ENCODE measurements around the gene HILPDA. TPM values are rescaled to one million over a fixed set of nuclear protein-coding genes. Genes with fewer than 3 reads are reported as not detected.
"Not testable (repeated sequence)": the region's sequence is repeated elsewhere in the genome, so short reads cannot be mapped to it uniquely, and the experiment has no call there.

HILPDA gene
- total RNA-seq, 1 donor from 2014 or later = 56.9 TPM

- peaks cover 61% of the 10 kb centered on the region for H3K4me1 Mint-ChIP-seq (ENCODE audit: low read depth)
- peaks cover 15% of the 10 kb centered on the region for H3K27me3 Mint-ChIP-seq (ENCODE audit: insufficient read depth)
- peak overlapping the region; percentile 96 for H3K4me3 Mint-ChIP-seq
- DNase-seq (ENCODE audit: low spot score) = no peak
- H3K36me3 Mint-ChIP-seq (ENCODE audit: low read depth) = peaks cover 32% of the 10 kb centered on the region
- H3K27ac Mint-ChIP-seq = peak overlapping the region; percentile 99
- intact Hi-C loops (cut with micrococcal nuclease) = loop anchor here (5.0 to 10.0 kb wide), 8 partner anchors 281 to 1496 kb away; partner anchors contain the start of genes CALU, SND1, STRIP2 and UBE2H
- H3K9me3 Mint-ChIP-seq = no peaks in the 10 kb centered on the region
Observed at GRCh38 chr7:128456255-128456725, 612 bp downstream of the HILPDA start.

- peak overlapping the region; percentile 96 for H3K4me3 Mint-ChIP-seq
- not testable (repeated sequence) for H3K27me3 Mint-ChIP-seq (ENCODE audit: insufficient read depth); DNase-seq (ENCODE audit: low spot score); H3K9me3 Mint-ChIP-seq
- intact Hi-C loops (cut with micrococcal nuclease) = loop anchor here (5.0 to 10.0 kb wide), 8 partner anchors 280 to 1495 kb away; partner anchors contain the start of genes CALU, SND1, STRIP2 and UBE2H
- H3K36me3 Mint-ChIP-seq (ENCODE audit: low read depth) = peaks cover 30% of the 10 kb centered on the region
- peak overlapping the region; percentile 47 for H3K27ac Mint-ChIP-seq
- H3K4me1 Mint-ChIP-seq (ENCODE audit: low read depth) = peaks cover 50% of the 10 kb centered on the region
Observed at GRCh38 chr7:128457385-128457784, 1.7 kb downstream of the HILPDA start.

GRCh38 chr7:128458956-128459355, 3.3 kb downstream of the HILPDA start:
- H3K9me3 Mint-ChIP-seq = no peaks in the 10 kb centered on the region
- intact Hi-C loops (cut with micrococcal nuclease) = loop anchor here (1.0 to 10.0 kb wide), 13 partner anchors 9 to 1493 kb away; partner anchors contain the start of genes CALU, METTL2B, SND1 and STRIP2
- peaks cover 43% of the 10 kb centered on the region for H3K4me1 Mint-ChIP-seq (ENCODE audit: low read depth)
- peaks cover 2% of the 10 kb centered on the region for H3K27me3 Mint-ChIP-seq (ENCODE audit: insufficient read depth)
- H3K27ac Mint-ChIP-seq = peak overlapping the region; percentile 93
- no peak for DNase-seq (ENCODE audit: low spot score)
- peak overlapping the region; percentile 96 for H3K4me3 Mint-ChIP-seq
- peaks cover 37% of the 10 kb centered on the region for H3K36me3 Mint-ChIP-seq (ENCODE audit: low read depth)

GRCh38 chr7:128459394-128459878, 3.8 kb downstream of the HILPDA start:
- H3K4me1 Mint-ChIP-seq (ENCODE audit: low read depth) = peaks cover 38% of the 10 kb centered on the region
- H3K27me3 Mint-ChIP-seq (ENCODE audit: insufficient read depth) = peaks cover 2% of the 10 kb centered on the region
- peak; percentile 61 for DNase-seq (ENCODE audit: low spot score)
- H3K27ac Mint-ChIP-seq = peak overlapping the region; percentile 70
- intact Hi-C loops (cut with micrococcal nuclease) = loop anchor here (1.0 to 10.0 kb wide), 13 partner anchors 9 to 1493 kb away; partner anchors contain the start of genes CALU, METTL2B, SND1 and STRIP2
- peaks cover 38% of the 10 kb centered on the region for H3K36me3 Mint-ChIP-seq (ENCODE audit: low read depth)
- peak overlapping the region; percentile 73 for H3K4me3 Mint-ChIP-seq
- H3K9me3 Mint-ChIP-seq = no peaks in the 10 kb centered on the region

GRCh38 chr7:128462460-128462859, 6.8 kb downstream of the HILPDA start:
- Mint-ChIP-seq H3K9me3 (no peaks in the 10 kb centered on the region), H3K4me1 (ENCODE audit: low read depth) (peaks cover 25% of the 10 kb centered on the region)
- intact Hi-C loops (cut with micrococcal nuclease) = no loop called here

GRCh38 chr7:128463345-128463744, 7.7 kb downstream of the HILPDA start:
- H3K9me3 Mint-ChIP-seq; H3K27ac Mint-ChIP-seq; DNase-seq (ENCODE audit: low spot score); H3K4me3 Mint-ChIP-seq; intact Hi-C loops (cut with micrococcal nuclease); H3K27me3 Mint-ChIP-seq (ENCODE audit: insufficient read depth): not testable (repeated sequence)
- Mint-ChIP-seq H3K36me3 (ENCODE audit: low read depth) (peaks cover 26% of the 10 kb centered on the region), H3K4me1 (ENCODE audit: low read depth) (peaks cover 17% of the 10 kb centered on the region)

More at GRCh38 chr7:128462460-128462859, 6.8 kb downstream of the HILPDA start:
- Mint-ChIP-seq H3K36me3 (ENCODE audit: low read depth) (peaks cover 27% of the 10 kb centered on the region), H3K4me3 (no peak overlapping the region), H3K27me3 (ENCODE audit: insufficient read depth) (no peaks in the 10 kb centered on the region), H3K27ac (no peak overlapping the region)
- no peak for DNase-seq (ENCODE audit: low spot score)

GRCh38 chr7:128463933-128464332, 8.3 kb downstream of the HILPDA start:
- H3K4me3 Mint-ChIP-seq; DNase-seq (ENCODE audit: low spot score); H3K27ac Mint-ChIP-seq; H3K9me3 Mint-ChIP-seq; H3K27me3 Mint-ChIP-seq (ENCODE audit: insufficient read depth); intact Hi-C loops (cut with micrococcal nuclease): not testable (repeated sequence)
- Mint-ChIP-seq H3K36me3 (ENCODE audit: low read depth) (peaks cover 22% of the 10 kb centered on the region), H3K4me1 (ENCODE audit: low read depth) (peaks cover 11% of the 10 kb centered on the region)

GRCh38 chr7:128466871-128467270, 11.2 kb downstream of the HILPDA start:
- H3K27me3 Mint-ChIP-seq (ENCODE audit: insufficient read depth); H3K4me3 Mint-ChIP-seq; DNase-seq (ENCODE audit: low spot score); H3K4me1 Mint-ChIP-seq (ENCODE audit: low read depth); H3K9me3 Mint-ChIP-seq; H3K27ac Mint-ChIP-seq; intact Hi-C loops (cut with micrococcal nuclease): not testable (repeated sequence)
- peaks cover 14% of the 10 kb centered on the region for H3K36me3 Mint-ChIP-seq (ENCODE audit: low read depth)

- peaks cover 22% of the 10 kb centered on the region for H3K4me1 Mint-ChIP-seq (ENCODE audit: low read depth)
- intact Hi-C loops (cut with micrococcal nuclease) = loop anchor here (1.0 to 5.0 kb wide), 8 partner anchors 17 to 386 kb away; partner anchors contain the start of genes ATP6V1F, CALU, HILPDA and IMPDH1
Observed at GRCh38 chr7:128476402-128477335, 21.0 kb downstream of the HILPDA start, which contains the start of gene METTL2B. TSS of gene METTL2B (plus strand) at chr7:128476748. CDS start at chr7:128476766, 18 bp downstream.

GRCh38 chr7:128477336-128477690, 21.6 kb downstream of the HILPDA start:
- not testable (repeated sequence) for H3K27me3 Mint-ChIP-seq (ENCODE audit: insufficient read depth); H3K9me3 Mint-ChIP-seq; DNase-seq (ENCODE audit: low spot score)
- H3K4me1 Mint-ChIP-seq (ENCODE audit: low read depth) = peaks cover 22% of the 10 kb centered on the region
- intact Hi-C loops (cut with micrococcal nuclease) = loop anchor here (2.0 to 5.0 kb wide), 3 partner anchors 50 to 70 kb away; partner anchors contain the start of gene IMPDH1
- H3K4me3 Mint-ChIP-seq = peak overlapping the region; percentile 96
- H3K36me3 Mint-ChIP-seq (ENCODE audit: low read depth) = peaks cover 18% of the 10 kb centered on the region
- H3K27ac Mint-ChIP-seq = peak overlapping the region; percentile 98

More at GRCh38 chr7:128476402-128477335, 21.0 kb downstream of the HILPDA start, which contains the start of gene METTL2B:
- Mint-ChIP-seq H3K27ac (peak within 1 kb of the TSS; percentile 98), H3K4me3 (peak within 1 kb of the TSS; percentile 96), H3K36me3 (ENCODE audit: low read depth) (peaks cover 18% of the 10 kb centered on the region)
- peak; percentile 92 for DNase-seq (ENCODE audit: low spot score)
- not testable (repeated sequence) for H3K9me3 Mint-ChIP-seq; H3K27me3 Mint-ChIP-seq (ENCODE audit: insufficient read depth)

GRCh38 chr7:128479082-128479481, 23.4 kb downstream of the HILPDA start:
- Mint-ChIP-seq H3K4me1 (ENCODE audit: low read depth) (peaks cover 22% of the 10 kb centered on the region), H3K4me3 (peak overlapping the region; percentile 30), H3K36me3 (ENCODE audit: low read depth) (peaks cover 21% of the 10 kb centered on the region)
- intact Hi-C loops (cut with micrococcal nuclease) = loop anchor here (5.0 kb wide), 2 partner anchors 52 to 72 kb away; partner anchors contain the start of gene IMPDH1
- H3K27ac Mint-ChIP-seq; H3K27me3 Mint-ChIP-seq (ENCODE audit: insufficient read depth); DNase-seq (ENCODE audit: low spot score); H3K9me3 Mint-ChIP-seq: not testable (repeated sequence)

GRCh38 chr7:128488134-128488533, 32.5 kb downstream of the HILPDA start:
- intact Hi-C loops (cut with micrococcal nuclease); H3K4me1 Mint-ChIP-seq (ENCODE audit: low read depth); H3K4me3 Mint-ChIP-seq; H3K27me3 Mint-ChIP-seq (ENCODE audit: insufficient read depth); DNase-seq (ENCODE audit: low spot score); H3K9me3 Mint-ChIP-seq; H3K27ac Mint-ChIP-seq: not testable (repeated sequence)
- peaks cover 18% of the 10 kb centered on the region for H3K36me3 Mint-ChIP-seq (ENCODE audit: low read depth)
